Activated naive CD4-positive, alpha-beta T cell treated with anti-CD3 and anti-CD28 coated beads for 36 hours (primary cell): ENCODE results near the gene ADGRD1. TPM values are rescaled to one million over a fixed set of nuclear protein-coding genes. Genes with fewer than 3 reads are reported as not detected.

Source experiments
- CTCF ChIA-PET: fragments of 350-600 bp; sonication (Branson Sonifier 250); formaldehyde crosslinking; loops from one replicate; lab custom pipeline; 2021; ENCODE audit warnings: antibody characterized with exemption; lab: Charles Lee
- DNase-seq: peaks from one replicate; pipeline ENCODE4 v3.0.0-alpha.2; 2020
- H3K27ac Mint-ChIP-seq: one replicate; pipeline ENCODE4 v1.8.0; 2021; ENCODE audit warnings: mild to moderate bottlenecking, mixed read lengths
- H3K27me3 Mint-ChIP-seq: one replicate; pipeline ENCODE4 v1.8.0; 2021; ENCODE audit warnings: low read depth, mixed read lengths
- H3K36me3 Mint-ChIP-seq: one replicate; pipeline ENCODE4 v1.8.0; 2021; ENCODE audit warnings: low read depth, mixed read lengths
- H3K4me1 Mint-ChIP-seq: one replicate; pipeline ENCODE4 v1.8.0; 2021; ENCODE audit warnings: low read depth, mixed read lengths
- H3K4me3 Mint-ChIP-seq: one replicate; pipeline ENCODE4 v1.8.0; 2021; ENCODE audit warnings: mild to moderate bottlenecking, moderate library complexity, mixed read lengths
- H3K9me3 Mint-ChIP-seq: one replicate; pipeline ENCODE4 v1.8.0; 2021; ENCODE audit warnings: mixed read lengths
- intact Hi-C: fragments of 100-400 bp; cut with micrococcal nuclease; formaldehyde crosslinking; loops from one replicate; pipeline ENCODE4 v1.15.1; 2023
- total RNA-seq, 2 experiments: library from RNA; stranded (reverse); gene quantifications; one replicate each; pipeline ENCODE4 v1.2.3, GENCODE V29; 2021

The ADGRD1 gene
- total RNA-seq, 2 experiments from 2014 or later = not detected

DNA sequence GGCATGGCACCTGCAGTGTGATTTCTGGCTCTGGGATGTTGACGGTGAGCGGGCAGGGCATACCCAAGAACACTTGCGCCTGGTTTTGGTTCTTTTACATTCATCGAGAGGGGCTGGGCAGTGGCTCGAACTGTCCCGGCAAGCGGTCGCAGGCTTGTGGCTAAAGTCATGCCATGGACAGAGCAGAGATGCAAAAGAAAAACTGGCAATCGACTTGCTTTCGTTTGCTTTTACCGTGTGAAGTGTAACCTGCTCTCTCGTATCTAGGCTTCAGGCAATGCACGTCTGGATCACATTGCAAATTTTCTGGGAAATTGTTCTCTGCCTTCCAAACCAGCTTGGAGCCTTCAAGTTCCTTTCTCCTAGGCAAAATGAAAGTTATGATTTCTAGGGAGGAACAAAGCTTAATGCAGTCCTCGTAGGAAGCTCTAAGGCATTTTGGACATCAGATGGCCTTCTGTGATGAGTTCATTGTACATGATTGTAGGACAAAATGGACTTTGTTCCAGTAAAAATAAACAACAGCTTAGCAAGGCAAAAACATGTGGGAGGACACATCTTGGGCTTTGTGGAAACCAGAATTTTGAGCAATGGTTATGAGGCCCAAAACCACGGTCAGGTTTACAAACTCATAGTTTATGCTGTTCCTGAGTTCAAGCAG, 18.3 kb downstream of the ADGRD1 start:
- H3K36me3 Mint-ChIP-seq = no peaks in the 10 kb centered on the region
- no peaks in the 10 kb centered on the region for H3K9me3 Mint-ChIP-seq

DNA sequence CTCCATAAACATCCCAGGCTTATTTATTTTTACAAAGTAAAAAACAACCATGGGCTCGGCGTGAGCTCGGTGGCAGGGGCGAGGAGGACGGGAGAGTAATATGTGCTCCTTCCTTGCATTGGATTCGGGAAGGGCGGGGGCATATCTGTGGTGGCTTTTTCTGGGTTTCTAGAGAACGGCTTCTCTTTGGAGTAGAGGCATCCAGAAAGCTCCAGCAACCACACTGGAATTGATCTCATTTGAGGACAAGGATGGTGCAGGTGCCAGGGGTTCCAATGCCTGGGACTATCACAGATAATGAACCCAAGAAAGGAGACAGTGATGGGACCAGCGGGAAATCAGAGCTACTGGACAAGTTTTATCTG, 18.9 kb downstream of the ADGRD1 start:
- Mint-ChIP-seq H3K9me3 (no peaks in the 10 kb centered on the region), H3K27me3 (no peaks in the 10 kb centered on the region), H3K36me3 (no peaks in the 10 kb centered on the region), H3K27ac (no peak overlapping the region), H3K4me1 (no peaks in the 10 kb centered on the region), H3K4me3 (no peak overlapping the region)
- intact Hi-C loops = no loop called here
- DNase-seq = no peak
- CTCF ChIA-PET = no interaction called here

More for the DNA sequence above, 18.3 kb downstream of the ADGRD1 start:
- H3K4me1 Mint-ChIP-seq = no peaks in the 10 kb centered on the region
- no peak overlapping the region for H3K4me3 Mint-ChIP-seq
- CTCF ChIA-PET = no interaction called here
- intact Hi-C loops = no loop called here
- DNase-seq = no peak
- H3K27me3 Mint-ChIP-seq = no peaks in the 10 kb centered on the region
- no peak overlapping the region for H3K27ac Mint-ChIP-seq

DNA sequence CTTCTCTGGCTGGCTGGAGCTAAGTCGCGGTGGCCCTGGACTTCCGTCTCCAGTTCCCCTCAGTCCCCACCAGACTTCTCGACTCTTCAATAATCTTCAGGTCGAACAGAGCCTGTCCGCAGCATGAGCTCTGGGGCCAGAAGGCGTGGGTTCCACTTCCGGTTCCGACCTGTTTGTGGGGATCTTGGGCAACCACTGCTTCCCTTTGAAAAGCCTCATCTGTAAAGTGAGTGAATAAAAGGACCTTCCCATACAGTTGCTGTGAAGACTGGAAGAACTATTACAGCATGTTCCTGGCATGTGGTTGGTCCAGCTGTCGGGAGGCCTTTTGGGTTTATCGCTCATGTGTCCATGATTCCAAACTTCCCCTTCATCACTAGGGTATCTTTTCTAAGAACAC, 19.4 kb downstream of the ADGRD1 start:
- Mint-ChIP-seq H3K4me3 (no peak overlapping the region), H3K27me3 (no peaks in the 10 kb centered on the region), H3K9me3 (no peaks in the 10 kb centered on the region), H3K27ac (no peak overlapping the region), H3K4me1 (no peaks in the 10 kb centered on the region), H3K36me3 (no peaks in the 10 kb centered on the region)
- no peak for DNase-seq
- CTCF ChIA-PET = no interaction called here
- intact Hi-C loops = no loop called here

DNA sequence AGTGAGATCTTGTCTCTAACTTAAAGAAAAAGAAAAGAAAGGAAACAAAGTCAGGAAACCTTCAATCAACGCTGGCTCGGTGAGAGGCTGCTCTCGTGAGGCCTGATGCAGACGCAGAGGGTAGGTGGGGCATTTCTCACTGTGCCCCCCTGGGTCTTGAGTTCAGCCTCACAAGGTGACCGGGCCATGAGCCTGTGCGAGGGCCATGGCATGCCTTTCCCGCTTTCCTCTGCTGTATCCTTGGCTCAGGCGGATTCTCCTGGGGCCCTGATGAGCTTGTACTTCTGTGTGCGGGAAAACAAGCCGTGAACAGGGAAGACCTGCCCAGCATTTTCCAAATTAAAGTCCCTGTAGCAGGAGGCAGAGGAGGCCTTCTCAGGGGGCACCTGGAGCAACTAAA, 20.2 kb downstream of the ADGRD1 start:
- intact Hi-C loops = no loop called here
- H3K4me3 Mint-ChIP-seq = no peak overlapping the region
- no peak for DNase-seq
- no peaks in the 10 kb centered on the region for H3K9me3 Mint-ChIP-seq
- no peaks in the 10 kb centered on the region for H3K27me3 Mint-ChIP-seq
- no peaks in the 10 kb centered on the region for H3K36me3 Mint-ChIP-seq
- H3K27ac Mint-ChIP-seq = no peak overlapping the region
- H3K4me1 Mint-ChIP-seq = no peaks in the 10 kb centered on the region
- CTCF ChIA-PET = no interaction called here

DNA sequence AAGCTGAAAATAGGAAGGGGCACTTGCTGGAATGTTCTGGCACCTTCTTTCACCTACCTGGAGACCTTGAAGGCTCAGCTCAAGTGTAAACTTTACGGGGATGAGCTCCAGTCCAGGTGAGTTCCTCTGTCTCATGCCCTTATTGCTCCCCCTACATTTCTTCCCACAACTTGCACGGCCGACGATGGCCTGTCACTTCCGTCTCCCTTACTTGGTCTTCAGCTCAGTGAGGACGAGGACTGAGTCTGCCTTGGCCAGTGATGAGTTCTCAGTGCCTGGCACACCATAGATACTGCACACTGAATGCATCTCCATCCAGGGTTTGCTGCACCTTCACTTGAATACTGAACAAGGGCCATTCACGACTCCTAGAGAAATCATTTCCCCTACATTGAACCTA, 21.4 kb downstream of the ADGRD1 start:
- H3K36me3 Mint-ChIP-seq = no peaks in the 10 kb centered on the region
- no peaks in the 10 kb centered on the region for H3K9me3 Mint-ChIP-seq
- no peak for DNase-seq
- intact Hi-C loops = no loop called here
- no peaks in the 10 kb centered on the region for H3K4me1 Mint-ChIP-seq
- CTCF ChIA-PET = no interaction called here
- no peak overlapping the region for H3K4me3 Mint-ChIP-seq
- H3K27me3 Mint-ChIP-seq = no peaks in the 10 kb centered on the region
- H3K27ac Mint-ChIP-seq = no peak overlapping the region

DNA sequence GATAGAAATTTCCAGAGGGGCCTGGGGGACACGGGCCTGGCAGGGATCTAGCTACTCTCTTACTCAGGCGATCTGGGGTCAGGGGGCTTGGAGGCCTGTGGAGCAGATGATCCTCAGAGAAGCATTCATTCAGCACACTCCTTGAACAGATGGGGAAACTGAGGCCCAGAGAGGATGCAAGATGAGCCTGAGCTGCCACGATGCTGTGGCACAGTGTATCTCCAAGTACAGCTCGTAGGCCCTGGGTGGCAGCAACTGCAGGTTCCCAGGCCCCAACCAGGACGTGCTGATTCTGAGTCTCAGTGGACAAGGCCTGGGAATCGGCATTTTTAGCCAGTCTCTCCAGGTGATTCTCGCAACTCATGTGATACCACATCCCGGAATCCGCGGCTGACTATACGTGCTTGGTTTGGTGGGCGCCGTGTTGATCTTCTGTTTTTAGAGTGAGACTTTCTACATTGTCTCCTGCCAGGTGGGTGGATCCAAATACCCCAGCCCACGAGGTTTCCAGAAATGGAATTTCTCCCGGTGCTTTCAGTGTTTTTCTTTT, 22.5 kb downstream of the ADGRD1 start:
- no peaks in the 10 kb centered on the region for H3K4me1 Mint-ChIP-seq
- intact Hi-C loops = no loop called here
- DNase-seq = no peak
- no peaks in the 10 kb centered on the region for H3K9me3 Mint-ChIP-seq
- H3K27me3 Mint-ChIP-seq = peaks cover 4% of the 10 kb centered on the region
- H3K36me3 Mint-ChIP-seq = no peaks in the 10 kb centered on the region
- no peak overlapping the region for H3K4me3 Mint-ChIP-seq
- CTCF ChIA-PET = no interaction called here
- no peak overlapping the region for H3K27ac Mint-ChIP-seq

DNA sequence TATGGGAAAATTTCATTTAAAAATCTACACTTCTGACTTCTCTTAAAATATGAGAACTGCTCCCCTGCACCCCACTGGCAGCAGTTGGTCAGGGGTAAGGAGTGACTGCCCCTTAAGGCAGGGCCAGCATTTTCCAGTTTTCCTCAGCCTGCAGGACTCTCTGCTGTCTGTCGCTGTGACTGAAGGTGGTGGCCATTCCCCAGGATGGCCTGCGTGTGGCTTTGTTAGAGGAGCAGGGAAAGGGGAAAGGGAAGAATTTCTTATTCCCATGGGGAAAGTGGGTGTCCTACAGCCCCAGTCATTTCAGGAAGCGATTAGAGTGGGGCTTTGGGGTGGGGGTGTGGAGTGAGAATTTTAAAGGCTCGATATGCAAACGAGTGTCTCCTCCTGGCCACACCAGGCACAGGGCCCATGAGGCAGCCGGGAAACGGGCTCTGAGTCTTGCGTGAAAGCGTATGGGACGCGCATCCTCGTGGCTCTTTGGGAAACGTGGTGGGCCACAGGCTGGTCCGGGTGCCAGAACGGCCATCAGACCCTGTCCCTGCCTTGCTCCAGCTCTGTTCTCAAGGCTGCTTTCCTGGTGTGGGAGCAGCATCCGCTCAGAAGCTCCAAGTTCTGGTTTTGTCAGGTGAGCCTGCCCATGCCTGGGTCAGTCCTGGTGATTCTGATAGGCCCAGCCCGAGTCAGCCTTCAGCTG, 23.5 kb downstream of the ADGRD1 start:
- intact Hi-C loops = no loop called here
- Mint-ChIP-seq H3K36me3 (no peaks in the 10 kb centered on the region), H3K27ac (no peak overlapping the region), H3K27me3 (peaks cover 6% of the 10 kb centered on the region), H3K4me1 (no peaks in the 10 kb centered on the region), H3K4me3 (no peak overlapping the region), H3K9me3 (no peaks in the 10 kb centered on the region)
- CTCF ChIA-PET = no interaction called here
- DNase-seq = no peak

DNA sequence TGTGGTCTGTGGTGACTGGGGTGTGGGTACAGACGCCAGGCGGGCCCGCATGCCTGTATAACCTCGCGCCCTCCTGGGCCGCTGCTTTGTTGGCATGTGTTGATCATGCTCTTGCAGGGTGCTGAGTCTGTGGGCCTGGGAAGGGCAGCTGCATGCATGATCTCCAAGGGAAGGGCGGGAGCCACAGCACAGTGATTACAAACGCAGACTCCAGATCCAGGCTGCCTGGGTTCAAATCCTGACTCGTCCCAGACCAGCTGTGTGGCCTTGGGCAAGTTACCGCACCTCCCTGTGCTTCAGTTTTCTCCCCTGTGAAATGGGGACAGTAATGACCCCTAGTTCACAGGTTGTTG, 24.0 kb downstream of the ADGRD1 start:
- Mint-ChIP-seq H3K27me3 (peaks cover 10% of the 10 kb centered on the region), H3K4me3 (no peak overlapping the region), H3K9me3 (no peaks in the 10 kb centered on the region), H3K36me3 (no peaks in the 10 kb centered on the region), H3K27ac (no peak overlapping the region), H3K4me1 (no peaks in the 10 kb centered on the region)
- DNase-seq = no peak
- intact Hi-C loops = no loop called here
- CTCF ChIA-PET = no interaction called here

DNA sequence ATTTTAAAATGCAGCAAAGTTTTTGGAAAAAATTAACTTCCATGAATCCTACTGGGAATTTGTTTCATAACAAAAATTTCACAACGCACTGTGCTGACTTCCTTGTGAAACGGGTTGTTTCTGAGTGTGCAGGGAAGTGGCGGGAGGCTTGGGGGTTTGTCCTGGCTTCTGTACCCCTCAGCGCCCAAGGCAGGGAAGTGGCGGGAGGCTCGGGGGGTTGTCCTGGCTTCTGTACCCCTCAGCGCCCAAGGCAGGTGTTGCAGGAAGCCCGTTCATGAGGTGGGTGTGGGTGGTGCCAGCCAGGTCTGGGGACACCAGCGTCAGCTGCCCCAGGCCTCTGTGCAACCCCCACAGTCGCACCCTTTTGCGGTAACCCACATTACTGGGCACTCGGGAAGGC, 25.1 kb downstream of the ADGRD1 start:
- intact Hi-C loops = no loop called here
- no peaks in the 10 kb centered on the region for H3K4me1 Mint-ChIP-seq
- H3K36me3 Mint-ChIP-seq = no peaks in the 10 kb centered on the region
- H3K4me3 Mint-ChIP-seq = no peak overlapping the region
- CTCF ChIA-PET = no interaction called here
- no peak overlapping the region for H3K27ac Mint-ChIP-seq
- no peaks in the 10 kb centered on the region for H3K9me3 Mint-ChIP-seq
- peaks cover 11% of the 10 kb centered on the region for H3K27me3 Mint-ChIP-seq
- no peak for DNase-seq

DNA sequence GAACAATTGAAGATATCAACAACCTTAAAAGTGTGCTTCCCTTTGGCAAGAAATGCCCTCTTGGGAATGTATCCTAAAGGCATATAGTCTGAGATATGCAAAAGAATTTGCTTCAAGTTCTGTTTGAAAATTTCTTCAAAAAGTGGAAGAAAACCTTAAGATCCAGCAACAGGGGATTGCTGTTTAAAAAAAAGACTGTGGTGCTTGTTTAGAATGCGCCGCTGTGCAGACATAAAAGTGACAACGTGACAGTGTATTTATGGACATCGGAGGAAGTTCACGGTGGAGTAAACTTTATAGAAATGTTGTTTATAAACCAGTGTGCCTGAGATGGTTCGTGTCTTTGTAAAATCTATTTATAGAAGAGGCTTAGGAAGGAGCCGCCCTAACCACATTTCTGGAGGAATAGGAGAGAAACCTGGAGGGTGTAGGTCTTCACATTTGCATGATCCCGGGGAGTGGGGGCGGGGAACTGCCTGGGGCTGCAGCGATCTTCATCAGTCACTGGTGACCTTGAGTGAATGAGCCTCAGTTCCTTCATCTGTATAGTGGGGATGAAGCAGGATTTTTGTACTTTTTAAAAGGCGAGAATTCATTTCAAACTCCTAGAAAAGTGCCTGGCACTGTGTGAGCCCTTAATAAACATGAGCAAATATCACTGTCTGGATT, 27.5 kb downstream of the ADGRD1 start:
- no peak overlapping the region for H3K4me3 Mint-ChIP-seq
- H3K36me3 Mint-ChIP-seq = no peaks in the 10 kb centered on the region
- H3K27me3 Mint-ChIP-seq = peaks cover 15% of the 10 kb centered on the region
- DNase-seq = no peak
- H3K27ac Mint-ChIP-seq = no peak overlapping the region
- intact Hi-C loops = no loop called here
- no peaks in the 10 kb centered on the region for H3K4me1 Mint-ChIP-seq
- CTCF ChIA-PET = no interaction called here
- no peaks in the 10 kb centered on the region for H3K9me3 Mint-ChIP-seq

DNA sequence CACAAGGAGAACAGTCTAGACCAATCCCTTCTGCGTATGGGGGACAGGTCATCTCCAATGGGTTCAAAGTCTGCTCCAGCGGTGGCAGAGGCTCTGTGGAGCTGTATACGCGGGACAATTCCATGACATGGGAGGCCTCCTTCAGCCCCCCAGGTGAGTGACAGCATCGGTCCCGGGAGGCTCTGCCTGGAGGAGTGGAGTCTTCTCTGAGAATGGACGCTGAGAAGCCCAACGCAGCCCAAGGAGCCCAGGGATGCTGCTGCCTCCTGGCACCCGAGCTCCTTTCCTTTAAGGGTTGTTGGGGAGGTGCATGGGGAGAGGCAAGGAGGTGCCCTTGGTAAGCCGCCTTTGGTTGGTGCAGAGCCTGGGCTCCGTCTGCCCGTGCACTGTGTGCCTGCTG, 28.2 kb downstream of the ADGRD1 start:
- Mint-ChIP-seq H3K36me3 (no peaks in the 10 kb centered on the region), H3K9me3 (no peaks in the 10 kb centered on the region), H3K4me1 (no peaks in the 10 kb centered on the region), H3K27ac (no peak overlapping the region), H3K4me3 (no peak overlapping the region), H3K27me3 (peaks cover 15% of the 10 kb centered on the region)
- no peak for DNase-seq
- intact Hi-C loops = no loop called here
- CTCF ChIA-PET = no interaction called here

DNA sequence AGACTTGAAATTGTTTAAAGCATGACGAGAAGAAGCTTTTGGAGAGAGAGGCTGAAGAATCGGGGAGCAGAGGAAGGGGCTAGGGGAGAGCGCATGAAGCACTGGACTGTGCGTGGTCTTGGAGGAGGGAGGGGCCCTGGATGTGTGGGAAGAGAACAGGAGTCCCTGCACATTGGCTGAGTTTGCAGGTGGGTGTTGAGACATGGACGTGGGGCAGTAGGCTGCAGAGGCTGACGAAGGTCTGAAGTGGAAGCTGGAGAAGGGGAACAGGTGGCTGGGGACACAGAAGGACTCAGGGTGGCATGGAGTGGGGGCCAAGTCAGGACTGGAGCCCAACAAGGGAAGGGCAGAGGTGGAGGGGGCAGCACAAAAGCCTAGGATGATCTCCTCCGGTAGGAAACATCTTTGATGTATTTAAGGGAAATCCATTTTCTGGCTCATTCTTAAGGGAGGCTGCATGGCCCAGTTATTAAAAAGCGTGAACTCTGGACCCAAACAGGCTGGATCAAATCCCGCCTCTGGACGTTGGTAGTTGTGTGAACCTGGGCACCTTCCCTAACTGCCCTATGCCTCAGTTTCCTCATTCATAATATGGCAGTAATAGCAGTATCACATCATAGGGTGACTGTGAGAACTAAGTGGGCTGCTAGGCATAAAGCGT, 29.0 kb downstream of the ADGRD1 start:
- H3K27me3 Mint-ChIP-seq = peaks cover 15% of the 10 kb centered on the region
- CTCF ChIA-PET = no interaction called here
- H3K27ac Mint-ChIP-seq = no peak overlapping the region
- no peaks in the 10 kb centered on the region for H3K4me1 Mint-ChIP-seq
- H3K4me3 Mint-ChIP-seq = no peak overlapping the region
- DNase-seq = no peak
- no peaks in the 10 kb centered on the region for H3K9me3 Mint-ChIP-seq
- intact Hi-C loops = no loop called here
- H3K36me3 Mint-ChIP-seq = no peaks in the 10 kb centered on the region
